ENCODE measurements around the gene HOXC10. TPM values are rescaled to one million over a fixed set of nuclear protein-coding genes. Genes with fewer than 3 reads are reported as not detected.

The HOXC10 gene
- total RNA-seq, 1 experiment from 2014 or later: 3.8 TPM

- no peak overlapping the region for H3K9ac ChIP-seq (ENCODE audit: low read length)
- no peaks in the 10 kb centered on the region for H3K9me2 ChIP-seq (ENCODE audit: insufficient read depth)
- RAD21 ChIA-PET (ENCODE audit: low non-redundant PET in 1 of 2, low total read pairs in 2 of 2, uncharacterized antibody in 2 of 2, unreplicated experiment in 2 of 2): no interaction called here
- no peak for TF ChIP-seq ZNF274 (IDR thresholded peaks at IDR 0.05; ENCODE audit: low read depth, low read length)
- TF ChIP-seq TCF7L2 (IDR thresholded peaks at IDR 0.05; ENCODE audit: borderline replicate concordance, extremely low read depth, insufficient read depth, insufficient read length): no peak
- TF ChIP-seq SP1 (IDR thresholded peaks at IDR 0.05; ENCODE audit: low read depth): no peak
- no peak for TF ChIP-seq FOSL1 (IDR thresholded peaks at IDR 0.05; ENCODE audit: low read depth)
- no peak for TF ChIP-seq EZH2 (IDR thresholded peaks at IDR 0.05)
- no peaks in the 10 kb centered on the region for H3K79me2 ChIP-seq (ENCODE audit: insufficient read depth, low read length)
- H3K4me2 ChIP-seq (ENCODE audit: low read length): no peak overlapping the region
- H3K27ac ChIP-seq (ENCODE audit: low read depth, low read length): no peak overlapping the region
- H3K4me1 ChIP-seq (ENCODE audit: control insufficient read depth in 1 of 2, insufficient read depth in 2 of 2, low read length in 2 of 2): peaks cover 0 to 14% of the 10 kb centered on the region in 2 experiments; a peak in 2 of 4 replicates
- intact Hi-C loops (cut with micrococcal nuclease): no loop called here
- POLR2A ChIA-PET: interaction anchor here (0.6 kb wide), 1 partner anchor 249 kb away, joined by 3 read pairs; no protein-coding TSS in a partner anchor
- ATAC-seq (no peak), DNase-seq (ENCODE audit: low read depth, low spot score) (no peak)
- no peaks in the 10 kb centered on the region for H3K27me3 ChIP-seq (ENCODE audit: insufficient read depth, low read length)
- no peak overlapping the region for H3K4me3 ChIP-seq (replicated peaks in 1 of 2; ENCODE audit: low read depth in 1 of 2, low read length in 2 of 2)
- no peak overlapping the region for H2AFZ ChIP-seq (ENCODE audit: low read depth, low read length, poor library complexity, severe bottlenecking)
- CTCF ChIA-PET: no interaction called here
- H3K9me3 ChIP-seq (ENCODE audit: control insufficient read depth in 1 of 2, insufficient read depth in 1 of 2, low read depth in 1 of 2, low read length in 2 of 2): no peaks in the 10 kb centered on the region
- BruUV-seq (replicated peaks): no TSS peak
- H4K20me1 ChIP-seq (ENCODE audit: insufficient read depth): no peaks in the 10 kb centered on the region
- no peaks in the 10 kb centered on the region for H3K36me3 ChIP-seq (ENCODE audit: control insufficient read depth in 1 of 2, insufficient read depth in 2 of 2, low read length in 2 of 2)
Observed at GRCh38 chr12:53977596-53978445, 7.1 kb upstream of the HOXC10 start.

GRCh38 chr12:53978477-53979356 lies 6.2 kb upstream of the HOXC10 start:
- POLR2A ChIA-PET: interaction anchor here (0.6 kb wide), 1 partner anchor 248 kb away, joined by 3 read pairs; no protein-coding TSS in a partner anchor
- no TSS peak for BruUV-seq (replicated peaks)
- Histone ChIP-seq H3K4me1 (ENCODE audit: control insufficient read depth in 1 of 2, insufficient read depth in 2 of 2, low read length in 2 of 2) (peaks cover 0 to 10% of the 10 kb centered on the region in 2 experiments; a peak in 2 of 4 replicates), H3K79me2 (ENCODE audit: insufficient read depth, low read length) (no peaks in the 10 kb centered on the region), H3K4me2 (ENCODE audit: low read length) (no peak overlapping the region), H3K9ac (ENCODE audit: low read length) (no peak overlapping the region), H3K9me2 (ENCODE audit: insufficient read depth) (no peaks in the 10 kb centered on the region), H3K27me3 (ENCODE audit: insufficient read depth, low read length) (no peaks in the 10 kb centered on the region), H3K36me3 (ENCODE audit: control insufficient read depth in 1 of 2, insufficient read depth in 2 of 2, low read length in 2 of 2) (no peaks in the 10 kb centered on the region), H4K20me1 (ENCODE audit: insufficient read depth) (no peaks in the 10 kb centered on the region), H2AFZ (ENCODE audit: low read depth, low read length, poor library complexity, severe bottlenecking) (no peak overlapping the region), H3K27ac (ENCODE audit: low read depth, low read length) (no peak overlapping the region), H3K4me3 (replicated peaks in 1 of 2; ENCODE audit: low read depth in 1 of 2, low read length in 2 of 2) (no peak overlapping the region), H3K9me3 (ENCODE audit: control insufficient read depth in 1 of 2, insufficient read depth in 1 of 2, low read depth in 1 of 2, low read length in 2 of 2) (no peaks in the 10 kb centered on the region)
- RAD21 ChIA-PET (ENCODE audit: low non-redundant PET in 1 of 2, low total read pairs in 2 of 2, uncharacterized antibody in 2 of 2, unreplicated experiment in 2 of 2): no interaction called here
- DNase-seq (ENCODE audit: low read depth, low spot score) (no peak), ATAC-seq (no peak)
- intact Hi-C loops (cut with micrococcal nuclease): no loop called here
- TF ChIP-seq SIN3A (IDR thresholded peaks at IDR 0.05; ENCODE audit: low read depth) (no peak), ZNF274 (IDR thresholded peaks at IDR 0.05; ENCODE audit: low read depth, low read length) (no peak), EGR1 (IDR thresholded peaks at IDR 0.05; ENCODE audit: low read depth) (no peak), ELF1 (IDR thresholded peaks at IDR 0.05; ENCODE audit: borderline replicate concordance, low read depth) (no peak), SP1 (IDR thresholded peaks at IDR 0.05; ENCODE audit: low read depth) (no peak)
- CTCF ChIA-PET: no interaction called here
